AG09319 (cell line): ENCODE measurements around the gene LIPE.

Experiments used
- DNase-seq: peaks from one replicate; pipeline ENCODE4 v3.0.0-alpha.2; 2010; ENCODE audit warnings: low read depth; ENCODE audit errors: extremely low read depth
- TF ChIP-seq, protein P1 (sequence below): IDR thresholded peaks from 2 replicates; pipeline ENCODE4 v1.5.1; 2011; ENCODE audit warnings: low read depth, mild to moderate bottlenecking, inconsistent platforms, low read length, moderate library complexity

LIPE gene

DNA sequence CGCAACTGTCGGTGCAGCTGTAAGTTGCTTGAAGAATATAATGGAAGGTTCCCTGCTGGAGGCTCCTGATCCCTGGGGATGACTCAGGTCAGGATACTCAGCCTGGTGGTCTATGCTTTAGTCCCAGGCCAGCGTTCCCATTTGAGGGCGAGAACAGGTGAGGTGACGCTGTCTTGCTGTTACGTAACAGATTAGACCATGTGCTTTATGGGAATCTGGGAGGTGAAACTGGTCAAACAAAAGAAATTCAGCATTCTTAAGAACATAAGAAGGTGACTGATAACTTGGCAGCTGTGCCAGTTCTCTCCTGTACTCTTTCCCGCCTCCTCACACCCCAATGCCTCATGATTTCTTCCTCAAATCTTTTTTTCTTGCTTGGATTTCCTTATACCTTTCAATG is 15.6 kb upstream of the LIPE start, which contains the start of gene CXCL17:
TSS of gene CXCL17 (minus strand) at position 114 of the 400 bp plus-strand sequence. CDS start 114 bp downstream, outside the sequence.
- no peak for DNase-seq
- TF ChIP-seq, protein P1, sequence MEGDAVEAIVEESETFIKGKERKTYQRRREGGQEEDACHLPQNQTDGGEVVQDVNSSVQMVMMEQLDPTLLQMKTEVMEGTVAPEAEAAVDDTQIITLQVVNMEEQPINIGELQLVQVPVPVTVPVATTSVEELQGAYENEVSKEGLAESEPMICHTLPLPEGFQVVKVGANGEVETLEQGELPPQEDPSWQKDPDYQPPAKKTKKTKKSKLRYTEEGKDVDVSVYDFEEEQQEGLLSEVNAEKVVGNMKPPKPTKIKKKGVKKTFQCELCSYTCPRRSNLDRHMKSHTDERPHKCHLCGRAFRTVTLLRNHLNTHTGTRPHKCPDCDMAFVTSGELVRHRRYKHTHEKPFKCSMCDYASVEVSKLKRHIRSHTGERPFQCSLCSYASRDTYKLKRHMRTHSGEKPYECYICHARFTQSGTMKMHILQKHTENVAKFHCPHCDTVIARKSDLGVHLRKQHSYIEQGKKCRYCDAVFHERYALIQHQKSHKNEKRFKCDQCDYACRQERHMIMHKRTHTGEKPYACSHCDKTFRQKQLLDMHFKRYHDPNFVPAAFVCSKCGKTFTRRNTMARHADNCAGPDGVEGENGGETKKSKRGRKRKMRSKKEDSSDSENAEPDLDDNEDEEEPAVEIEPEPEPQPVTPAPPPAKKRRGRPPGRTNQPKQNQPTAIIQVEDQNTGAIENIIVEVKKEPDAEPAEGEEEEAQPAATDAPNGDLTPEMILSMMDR, result no peak

DNA sequence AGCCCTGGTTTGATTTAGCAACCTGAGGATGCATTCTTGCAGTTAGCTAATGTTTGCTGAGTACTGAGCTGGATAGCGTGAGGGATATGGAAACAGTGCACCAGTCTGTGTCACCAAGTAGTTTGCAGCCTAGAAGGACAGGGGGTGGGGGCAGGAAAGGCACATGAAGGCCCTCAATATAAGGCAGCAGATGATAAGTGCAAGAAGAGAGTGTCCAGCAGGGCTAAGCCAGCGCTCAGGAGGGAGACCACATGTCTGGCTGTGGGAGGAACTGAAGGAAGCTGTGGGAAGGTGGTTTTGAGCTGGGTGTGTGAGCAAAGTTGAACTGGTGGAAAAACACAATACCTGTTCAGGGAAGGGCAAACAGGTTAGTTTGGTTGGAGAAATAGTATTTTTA is 13.9 kb upstream of the LIPE start:
- DNase-seq, result no peak
- TF ChIP-seq, protein P1, result no peak

DNA sequence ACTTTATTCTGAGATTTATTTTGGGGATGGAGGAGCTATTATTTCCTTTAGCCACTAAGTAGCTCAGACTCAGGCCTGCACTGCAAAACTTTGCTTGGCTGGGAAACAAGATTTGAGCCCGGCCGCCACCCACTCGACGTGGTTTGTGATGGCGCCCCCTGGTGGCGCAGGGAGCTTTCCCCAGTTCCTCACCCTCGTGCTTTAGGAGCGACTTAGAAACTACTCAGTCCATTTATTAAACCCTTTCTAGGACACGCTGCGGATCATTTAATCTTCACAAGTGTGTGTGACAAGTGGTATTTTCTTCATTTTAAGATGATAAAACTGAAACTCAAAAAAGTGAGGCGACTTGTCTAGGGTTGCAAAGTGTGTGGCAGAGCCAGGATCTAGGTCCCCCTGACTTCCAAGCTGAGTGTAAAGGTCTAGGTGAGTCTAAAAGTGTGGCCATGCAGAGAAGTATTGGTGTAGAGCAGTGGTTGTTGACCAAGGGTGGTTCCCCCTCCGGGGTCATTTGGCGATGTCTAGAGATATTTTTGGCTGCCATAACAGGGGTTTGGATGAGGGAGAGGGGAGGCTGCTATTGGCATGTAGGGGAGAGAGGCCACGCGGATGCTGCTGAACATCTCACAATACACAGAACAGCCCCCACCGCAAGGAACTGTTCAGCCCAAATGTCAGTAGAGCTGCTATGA is 13.3 kb upstream of the LIPE start:
- DNase-seq, result no peak
- TF ChIP-seq, protein P1, result peak; percentile 92

DNA sequence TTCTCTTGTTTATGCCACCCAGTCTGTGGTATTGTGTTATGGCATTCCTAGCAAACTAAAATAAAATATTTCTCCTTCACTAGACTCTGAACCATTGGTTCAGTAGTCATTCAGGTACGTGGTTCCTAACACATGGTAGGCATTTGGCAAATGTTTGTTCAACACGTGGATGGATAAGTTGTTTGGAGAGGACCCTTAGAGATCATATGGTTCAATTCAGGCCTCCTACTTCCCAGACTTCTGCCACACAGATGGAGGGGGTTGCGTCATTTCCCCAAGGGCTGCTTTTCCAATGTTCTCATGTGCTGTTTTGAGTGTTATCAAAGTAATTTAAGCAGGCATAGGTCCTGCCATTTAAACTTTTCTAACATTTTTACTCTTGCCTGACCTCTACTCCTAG is 8.8 kb upstream of the LIPE start:
- TF ChIP-seq, protein P1, result no peak
- DNase-seq, result no peak

DNA sequence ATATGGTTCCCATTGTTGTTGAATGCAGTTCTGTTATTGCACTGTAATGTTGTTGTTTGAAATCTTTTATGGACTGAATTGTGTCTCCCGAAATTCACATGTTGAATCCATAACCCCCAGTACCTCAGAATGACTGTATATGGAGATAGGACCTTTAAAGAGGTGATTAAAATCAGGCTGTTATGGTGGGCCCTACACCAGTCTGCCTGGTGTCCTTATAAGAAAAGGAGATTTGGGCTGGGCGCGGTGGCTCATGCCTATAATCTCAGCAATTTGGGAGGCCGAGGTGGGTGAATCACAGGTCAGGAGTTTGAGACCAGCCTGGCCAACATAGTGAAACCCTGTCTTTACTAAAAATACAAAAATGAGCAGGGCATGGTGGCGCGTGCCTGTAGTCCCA is 8.1 kb upstream of the LIPE start:
- DNase-seq, result no peak
- TF ChIP-seq, protein P1, result no peak

DNA sequence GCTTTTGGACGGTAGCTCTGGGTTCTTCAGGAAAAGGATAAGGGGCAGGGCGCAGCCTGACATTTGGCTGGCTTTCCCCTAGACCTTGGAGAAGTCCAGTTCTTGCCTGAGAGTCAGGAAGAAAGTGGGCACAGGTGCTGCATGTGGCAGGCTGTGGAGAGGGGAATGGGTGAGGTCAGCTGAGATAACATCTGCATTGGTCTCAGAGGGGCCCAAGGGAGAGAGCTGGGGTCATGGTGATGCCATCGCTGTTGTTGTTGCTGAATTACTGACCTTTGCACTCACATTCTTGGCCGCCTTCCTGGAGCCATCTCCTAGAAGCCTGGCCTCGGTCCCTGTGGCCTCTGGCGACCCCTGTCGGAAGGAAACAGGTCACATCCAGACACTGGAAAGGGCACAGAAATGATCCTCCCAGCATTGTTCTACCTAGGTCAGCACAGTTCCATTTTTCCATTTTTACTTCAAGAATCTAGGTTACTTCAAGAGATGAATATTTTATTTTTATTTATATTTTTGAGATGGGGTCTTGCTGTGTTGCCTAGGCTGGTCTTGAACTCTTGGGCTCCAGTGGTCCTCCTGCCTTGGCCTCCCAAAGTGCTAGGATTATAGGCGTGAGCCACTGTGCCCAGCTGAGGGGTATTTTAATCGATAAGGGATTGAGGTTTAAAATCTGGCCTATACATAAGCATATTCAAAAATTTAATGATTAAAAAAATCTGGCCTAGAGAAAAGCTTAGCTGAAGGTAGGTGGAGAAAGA is 6.5 kb upstream of the LIPE start:
- DNase-seq, result no peak
- TF ChIP-seq, protein P1, result peak; percentile 53

DNA sequence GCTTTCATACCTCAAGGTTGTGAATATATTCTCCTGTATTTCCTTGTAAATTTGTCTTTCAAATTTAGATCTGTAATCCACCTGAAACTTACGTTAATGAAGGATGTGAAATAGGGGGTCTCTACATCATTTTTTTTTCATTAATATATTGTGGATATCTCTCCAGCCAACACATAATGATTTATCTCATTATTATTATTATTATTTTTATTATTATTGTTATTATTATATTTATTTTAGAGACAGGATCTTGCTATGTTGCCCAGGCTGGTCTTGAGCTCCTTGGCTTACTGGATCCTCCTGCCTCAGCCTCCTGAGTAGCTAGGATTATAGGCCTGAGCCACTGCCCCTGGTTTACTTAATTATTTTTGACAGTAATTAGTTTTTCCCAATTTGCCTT is 4.3 kb upstream of the LIPE start:
- TF ChIP-seq, protein P1, result no peak

More for the DNA sequence above, 4.3 kb upstream of the LIPE start:
- DNase-seq, result no peak
